ENCODE measurements around the gene ZNF780B. TPM values are rescaled to one million over a fixed set of nuclear protein-coding genes. Genes with fewer than 3 reads are reported as not detected.

The ZNF780B gene
- total RNA-seq, 1 experiment from 2014 or later = 31.9 TPM

- no peak overlapping the region for H3K27ac Mint-ChIP-seq
- no peaks in the 10 kb centered on the region for H3K4me1 Mint-ChIP-seq
- Histone ChIP-seq H3K23me2 (ENCODE audit: insufficient read length, low read depth, low read length, poor library complexity, severe bottlenecking) (no peaks in the 10 kb centered on the region), H3K27ac (ENCODE audit: insufficient read length, low read depth, low read length) (no peak overlapping the region), H4K5ac (ENCODE audit: insufficient read length, low read depth, low read length) (no peak overlapping the region), H3K4me1 (ENCODE audit: insufficient read depth, low read length) (no peaks in the 10 kb centered on the region), H2BK5ac (ENCODE audit: insufficient read length, low read length) (no peak overlapping the region), H4K91ac (ENCODE audit: insufficient read length, low read depth, low read length) (no peak overlapping the region), H4K8ac (replicated peaks; ENCODE audit: insufficient read length, low read depth, low read length) (no peak overlapping the region), H2BK15ac (ENCODE audit: low read depth, low read length) (no peak overlapping the region), H3K27me3 (ENCODE audit: insufficient read depth, low read length) (no peaks in the 10 kb centered on the region), H3K9ac (ENCODE audit: extremely low read depth, insufficient read length, low read length) (no peak overlapping the region), H3K79me2 (ENCODE audit: insufficient read depth, low read length) (no peaks in the 10 kb centered on the region), H3K56ac (ENCODE audit: insufficient read length, low read depth, low read length) (no peak overlapping the region), H3K18ac (ENCODE audit: insufficient read length, low read depth, low read length) (no peak overlapping the region), H2BK120ac (ENCODE audit: low read depth, low read length, poor library complexity, severe bottlenecking) (no peak overlapping the region), H3K14ac (ENCODE audit: insufficient read depth, low read length) (no peak overlapping the region), H2AFZ (ENCODE audit: low read length) (no peak overlapping the region), H3T11ph (ENCODE audit: low read length) (no peak overlapping the region), H4K20me1 (ENCODE audit: control insufficient read depth, insufficient read depth, insufficient read length) (no peaks in the 10 kb centered on the region), H2BK20ac (ENCODE audit: low read depth, low read length, poor library complexity, severe bottlenecking) (no peak overlapping the region), H3K23ac (ENCODE audit: insufficient read length, low read depth, low read length) (no peak overlapping the region), H3K4ac (ENCODE audit: low read depth, low read length) (no peak overlapping the region), H2AK5ac (ENCODE audit: insufficient read length, low read length) (no peak overlapping the region), H3K4me2 (ENCODE audit: insufficient read depth, insufficient read length, low read length) (no peak overlapping the region), H3K79me1 (ENCODE audit: insufficient read depth, low read depth, low read length, poor library complexity, severe bottlenecking) (no peaks in the 10 kb centered on the region), H2BK12ac (ENCODE audit: insufficient read length, low read depth, low read length) (no peak overlapping the region), H3K9me3 (ENCODE audit: control insufficient read depth, low read depth, low read length) (no peaks in the 10 kb centered on the region)
- no peak overlapping the region for H3K4me3 Mint-ChIP-seq
- H3K36me3 Mint-ChIP-seq (ENCODE audit: insufficient read depth in 1 of 3, low read depth in 3 of 3) = peaks cover 16 to 25% (median 24%) of the 10 kb centered on the region in 3 experiments
- WGBS (ENCODE audit: extremely low coverage, insufficient read length, low lambda C conversion rate) = no CpG with 5 or more reads among the region's 1 CpG
- no peaks in the 10 kb centered on the region for H3K27me3 Mint-ChIP-seq (ENCODE audit: low read depth)
- TF ChIP-seq CTCF (conservative IDR thresholded peaks at IDR 0.05) = no peak
- DNase-seq = no peak
- H3K9me3 Mint-ChIP-seq = peaks cover 14 to 16% of the 10 kb centered on the region in 2 experiments
These were observed 49.7 kb downstream of the ZNF780B start for GRCh38 chr19:40006273-40006691.
